Endothelial cell of umbilical vein (primary cell): ENCODE measurements around the gene POLR2H.

Experiments used
- CTCF ChIP-seq, 2 donors: IDR thresholded peaks; 1 replicate in 1 of 2; 2 replicates in 1 of 2; pipeline ENCODE4 v1.5.1; 2011; ENCODE audit warnings: low read length in 2 of 2, mild to moderate bottlenecking in 2 of 2, moderate library complexity in 2 of 2, control low read depth in 1 of 2, inconsistent platforms in 1 of 2, low read depth in 1 of 2; ENCODE audit not compliant: insufficient read depth in 1 of 2; ENCODE audit errors: extremely low read depth in 1 of 2
- EZH2 ChIP-seq: IDR thresholded peaks from 2 replicates; pipeline ENCODE4 v1.6.1; 2012; ENCODE audit warnings: borderline replicate concordance, low read depth, mild to moderate bottlenecking, moderate library complexity, low read length, inconsistent platforms; ENCODE audit not compliant: severe bottlenecking
- FOS ChIP-seq: IDR thresholded peaks from 2 replicates; pipeline ENCODE4 v1.6.1; 2011; ENCODE audit warnings: mild to moderate bottlenecking, low read length, moderate library complexity, borderline replicate concordance; ENCODE audit not compliant: insufficient read depth
- MAX ChIP-seq: IDR thresholded peaks from 2 replicates; pipeline ENCODE4 v1.6.1; 2011; ENCODE audit not compliant: insufficient read depth, insufficient read length
- MYC ChIP-seq: IDR thresholded peaks from one replicate; pipeline ENCODE4 v1.6.1; 2011; ENCODE audit warnings: mild to moderate bottlenecking, low read depth, low read length
- POLR2A ChIP-seq: IDR thresholded peaks from 2 replicates; pipeline ENCODE4 v1.6.1; 2012; ENCODE audit warnings: low read depth, mild to moderate bottlenecking, control low read depth, low read length
- POLR2AphosphoS5 ChIP-seq: IDR thresholded peaks from 2 replicates; pipeline ENCODE4 v1.6.1; 2012; ENCODE audit warnings: low read depth, mild to moderate bottlenecking, control low read depth, low read length, moderate library complexity; ENCODE audit not compliant: insufficient read depth

GRCh38 chr3:184359610-184360009, 1.9 kb upstream of the POLR2H start:
- TF ChIP-seq POLR2AphosphoS5: no peak
- no peak for TF ChIP-seq CTCF (IDR thresholded peaks at IDR 0.05; ENCODE audit: extremely low read depth in 1 of 2, insufficient read depth in 1 of 2, low read depth in 1 of 2, low read length in 2 of 2)
- TF ChIP-seq EZH2: no peak
- TF ChIP-seq POLR2A: no peak
- no peak for TF ChIP-seq MAX
- no peak for TF ChIP-seq FOS
- TF ChIP-seq MYC: no peak
